GM23338 (cell line): ENCODE data around the gene SH3BP2.

Experiments used
- CTCF ChIP-seq, 2 experiments: fragments of 200-600 bp in 1 of 2; sonication (generic) in 1 of 2; conservative IDR thresholded peaks; 2 replicates each; pipeline versions ENCODE4 v1.5.1 to v1.6.1; 2016 to 2017; ENCODE audit warnings: antibody characterized with exemption in 2 of 2, low read depth in 2 of 2, mild to moderate bottlenecking in 2 of 2, moderate library complexity in 1 of 2
- EZH2 ChIP-seq: fragments of 200-600 bp; sonication (generic); IDR thresholded peaks from one replicate; pipeline ENCODE4 v1.8.0; 2017; ENCODE audit warnings: antibody characterized with exemption, mild to moderate bottlenecking, low read depth; ENCODE audit not compliant: unreplicated experiment
- POLR2AphosphoS5 ChIP-seq: IDR thresholded peaks from 2 replicates; pipeline ENCODE4 v1.6.1; 2016; ENCODE audit warnings: antibody characterized with exemption, low read depth
- ZNF331 ChIP-seq: fragments of 250-450 bp; sonication (Bioruptor Pico); IDR thresholded peaks from 2 replicates; pipeline ENCODE4 v1.5.0; 2020; ENCODE audit warnings: low read depth, mild to moderate bottlenecking, moderate library complexity

GRCh38 chr4:2834001-2834921, 41.4 kb downstream of the SH3BP2 start:
- TF ChIP-seq EZH2 (no peak), CTCF (conservative IDR thresholded peaks at IDR 0.05; ENCODE audit: low read depth in 2 of 2) (no peak), POLR2AphosphoS5 (no peak), ZNF331 (CRISPR knock-in tag) (no peak)
